HPDE6-E6E7 (cell line): Measurements from ENCODE around the gene DOCK2.

Experiments
- DNase-seq: peaks from one replicate; pipeline ENCODE4 v3.0.0; 2011; ENCODE audit warnings: missing footprints; ENCODE audit errors: extremely low spot score

DOCK2 gene

GRCh38 chr5:169988947-169989346, 351.9 kb downstream of the DOCK2 start:
- no peak for DNase-seq

GRCh38 chr5:169989365-169989764, 352.3 kb downstream of the DOCK2 start:
- DNase-seq: no peak

GRCh38 chr5:169991115-169991869, 354.2 kb downstream of the DOCK2 start:
- DNase-seq: no peak

- DNase-seq: no peak
Observed at GRCh38 chr5:169992789-169993484, 355.9 kb downstream of the DOCK2 start.

DNA sequence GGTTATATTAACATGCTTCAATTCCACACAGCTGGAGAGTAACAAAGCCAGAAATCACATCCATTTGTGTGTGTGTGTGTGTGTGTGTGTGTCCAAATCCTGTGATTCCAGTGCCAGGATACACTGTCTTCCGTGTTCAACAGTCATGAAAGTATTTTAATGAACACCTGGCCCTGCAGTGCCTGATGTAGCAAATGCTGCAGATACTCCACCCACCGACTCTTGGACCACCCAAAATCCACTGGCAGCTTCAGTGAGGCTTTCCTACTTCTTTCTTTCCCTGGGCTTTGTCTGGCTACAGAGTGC, 356.4 kb downstream of the DOCK2 start:
- no peak for DNase-seq

GRCh38 chr5:169997798-169998197, 360.7 kb downstream of the DOCK2 start:
- DNase-seq: no peak

DNA sequence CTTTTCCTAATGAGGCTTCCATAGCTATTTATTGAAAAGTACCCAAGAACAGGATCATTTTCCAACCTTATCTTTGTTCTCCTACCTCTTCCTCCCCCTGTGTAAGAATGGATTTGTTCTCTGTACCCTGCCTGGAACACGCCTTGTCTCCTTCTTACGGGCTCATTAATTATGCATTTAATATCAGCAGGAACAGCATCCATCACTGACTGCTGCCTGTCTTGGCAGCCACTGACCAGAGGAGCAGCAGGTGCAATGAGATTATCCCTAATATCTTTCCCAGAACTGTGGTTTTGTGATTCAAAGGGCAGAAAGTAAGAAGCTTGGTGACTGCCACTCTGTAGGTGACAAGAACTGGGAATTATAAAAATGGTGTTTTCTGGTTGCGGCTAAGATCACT, 362.5 kb downstream of the DOCK2 start:
- DNase-seq: no peak

DNA sequence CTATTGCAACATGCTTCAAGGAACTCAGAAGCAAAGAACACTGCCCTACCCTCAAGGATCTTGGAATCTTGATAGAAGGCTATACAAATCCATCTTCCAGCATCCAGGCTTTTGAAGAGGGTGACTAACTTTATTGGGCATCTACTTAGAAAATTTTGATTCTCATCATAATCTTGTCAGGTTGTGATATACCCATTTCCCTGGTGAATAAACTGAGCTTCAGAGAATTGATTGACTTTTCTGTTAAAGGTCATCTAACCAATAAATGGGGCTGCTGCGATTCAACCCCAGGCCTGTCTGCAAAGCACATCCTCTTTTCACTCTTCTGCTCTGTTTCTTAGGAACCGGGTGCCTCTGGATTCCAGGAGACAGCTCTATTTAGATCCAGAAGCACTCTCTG, 363.1 kb downstream of the DOCK2 start:
- no peak for DNase-seq

GRCh38 chr5:170006021-170006420, 368.9 kb downstream of the DOCK2 start:
- DNase-seq: no peak

GRCh38 chr5:170008376-170008775, 371.3 kb downstream of the DOCK2 start:
- DNase-seq: no peak

- no peak for DNase-seq
Observed at GRCh38 chr5:170010595-170010994, 373.5 kb downstream of the DOCK2 start.

GRCh38 chr5:170011751-170012150, 374.7 kb downstream of the DOCK2 start:
- no peak for DNase-seq

- DNase-seq: no peak
Observed at GRCh38 chr5:170012622-170013021, 375.5 kb downstream of the DOCK2 start.

DNA sequence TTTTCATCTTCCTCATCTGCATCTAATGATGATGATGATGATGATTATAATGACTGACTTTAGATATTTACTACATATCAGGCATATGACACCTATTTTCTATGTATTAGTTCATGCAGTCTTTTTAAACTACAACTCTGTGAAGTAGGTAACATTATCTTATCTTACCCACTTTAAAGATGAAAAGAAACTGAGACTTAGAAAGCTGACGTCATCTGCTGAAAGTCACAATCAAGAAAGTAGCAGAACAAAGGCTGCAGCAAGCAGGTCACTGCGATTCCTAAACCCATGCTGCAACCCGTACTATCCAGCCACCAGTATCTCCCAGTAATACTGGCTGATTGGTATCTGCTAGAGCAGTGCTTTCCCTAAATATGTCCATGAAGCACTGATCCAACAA, 383.3 kb downstream of the DOCK2 start:
- DNase-seq: no peak

DNA sequence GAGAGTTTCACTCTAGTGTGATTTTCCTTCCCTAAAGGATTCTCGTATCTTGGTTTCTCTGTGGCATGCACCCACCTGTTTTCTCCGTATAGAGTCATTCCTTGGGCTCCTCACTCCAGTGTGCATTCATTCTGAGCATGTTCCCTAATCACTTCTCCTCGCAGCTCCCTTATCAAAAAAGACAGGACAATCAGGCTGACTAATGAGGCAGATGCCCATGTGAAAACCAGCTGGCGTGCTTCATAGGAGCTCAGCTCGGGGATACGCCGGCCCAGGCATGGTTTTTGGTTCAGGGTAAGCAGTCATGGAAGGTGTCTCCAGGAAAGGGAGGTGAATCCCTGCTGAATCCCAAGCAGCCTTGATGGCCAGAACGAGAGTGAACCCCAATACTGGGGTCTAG, 384.4 kb downstream of the DOCK2 start:
- no peak for DNase-seq

DNA sequence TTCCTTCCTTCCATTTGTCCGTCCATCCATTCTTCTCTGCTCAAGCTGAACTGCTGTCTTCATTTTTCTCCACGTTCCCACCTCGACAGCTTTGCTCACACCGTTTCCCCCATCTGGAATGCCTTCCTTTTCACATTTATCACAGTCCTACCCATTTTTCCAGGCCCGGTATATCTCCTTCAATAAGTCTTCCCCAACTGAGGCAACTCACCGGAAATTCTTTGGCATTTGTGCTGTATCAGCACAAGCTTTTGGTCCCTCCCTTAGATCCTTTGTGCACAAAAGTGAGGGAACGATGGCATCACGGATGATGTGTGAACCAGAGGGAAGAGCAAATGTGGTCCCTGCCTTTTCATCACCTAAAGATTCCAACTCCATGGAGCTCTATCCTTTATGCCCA, 388.8 kb downstream of the DOCK2 start:
- no peak for DNase-seq

DNA sequence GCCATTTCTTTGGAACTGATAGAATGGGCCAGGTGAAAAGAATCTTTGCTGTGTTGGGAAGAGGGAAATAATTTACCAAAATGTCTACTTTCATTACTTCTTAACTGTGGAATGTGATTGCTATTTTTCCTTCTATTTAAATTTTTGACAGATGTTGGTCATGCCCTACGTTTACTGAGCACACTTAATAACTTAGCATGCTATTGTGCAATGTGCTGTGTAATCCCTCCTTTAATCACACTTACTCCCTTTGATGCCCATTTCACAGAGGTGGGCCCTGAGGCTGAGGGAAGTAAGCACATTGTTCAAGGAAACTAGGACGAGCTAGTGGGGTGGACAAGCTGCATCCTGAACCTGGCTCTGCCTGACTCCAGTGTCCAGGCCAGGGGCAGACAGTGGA, 391.0 kb downstream of the DOCK2 start:
- DNase-seq: no peak

DNA sequence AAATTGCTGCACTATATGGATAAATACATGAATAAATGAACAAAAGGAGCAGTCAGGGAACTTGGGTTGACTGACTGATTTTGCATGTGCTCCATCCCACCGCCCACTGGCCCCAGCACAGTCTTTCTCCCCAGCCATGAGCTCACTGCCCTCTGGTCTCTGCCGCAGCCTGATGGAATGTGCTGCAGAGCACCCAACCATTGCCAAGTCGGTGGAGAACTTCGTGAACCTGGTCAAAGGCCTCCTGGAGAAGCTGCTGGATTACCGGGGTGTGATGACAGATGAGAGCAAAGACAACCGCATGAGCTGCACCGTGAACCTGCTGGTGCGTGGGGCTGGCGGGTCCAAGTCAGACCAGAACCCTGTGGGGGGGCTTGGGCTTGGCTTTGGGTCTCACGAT, 397.2 kb downstream of the DOCK2 start:
- DNase-seq: no peak

GRCh38 chr5:170038241-170038640, 401.2 kb downstream of the DOCK2 start:
- no peak for DNase-seq

- no peak for DNase-seq
Observed at GRCh38 chr5:170039830-170040229, 402.8 kb downstream of the DOCK2 start.

DNA sequence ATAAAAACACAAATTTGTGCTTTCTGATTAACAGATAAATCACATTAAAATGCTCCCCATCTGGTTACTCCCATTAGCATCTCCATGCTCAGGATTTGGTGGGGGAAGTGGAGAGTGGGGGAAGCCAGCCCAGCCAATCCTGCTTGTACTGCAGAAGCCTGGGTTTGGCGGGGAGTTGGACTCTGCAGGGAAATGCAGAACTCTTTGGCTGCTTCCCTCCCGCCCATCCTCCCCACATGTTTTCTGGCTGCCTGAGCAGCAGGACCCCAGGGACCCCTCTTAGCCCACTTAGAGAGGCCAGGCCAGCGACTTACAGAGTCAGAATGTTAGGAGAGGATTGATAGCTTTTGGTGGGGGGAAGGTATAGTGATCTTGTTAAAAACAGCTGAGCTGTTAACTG, 409.2 kb downstream of the DOCK2 start:
- DNase-seq: no peak

DNA sequence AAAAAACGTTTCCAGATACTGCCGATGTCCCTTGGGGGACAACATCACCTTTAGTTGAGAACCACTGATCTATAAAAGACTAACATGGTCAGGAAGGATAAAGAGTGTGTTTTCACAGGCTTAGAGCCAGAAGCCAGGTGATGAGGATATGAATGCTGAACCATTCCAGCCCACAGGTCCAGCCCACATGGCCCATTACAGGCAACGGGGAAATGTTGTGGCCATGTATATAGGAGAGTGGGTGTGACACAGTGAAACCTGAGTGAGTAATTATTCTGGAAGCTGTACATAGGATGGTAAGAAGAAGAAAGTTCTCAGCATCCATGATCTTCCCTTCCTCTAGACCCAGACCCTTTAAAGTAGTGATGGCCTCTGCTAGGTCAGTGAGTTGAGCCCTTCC, 412.6 kb downstream of the DOCK2 start:
- no peak for DNase-seq

DNA sequence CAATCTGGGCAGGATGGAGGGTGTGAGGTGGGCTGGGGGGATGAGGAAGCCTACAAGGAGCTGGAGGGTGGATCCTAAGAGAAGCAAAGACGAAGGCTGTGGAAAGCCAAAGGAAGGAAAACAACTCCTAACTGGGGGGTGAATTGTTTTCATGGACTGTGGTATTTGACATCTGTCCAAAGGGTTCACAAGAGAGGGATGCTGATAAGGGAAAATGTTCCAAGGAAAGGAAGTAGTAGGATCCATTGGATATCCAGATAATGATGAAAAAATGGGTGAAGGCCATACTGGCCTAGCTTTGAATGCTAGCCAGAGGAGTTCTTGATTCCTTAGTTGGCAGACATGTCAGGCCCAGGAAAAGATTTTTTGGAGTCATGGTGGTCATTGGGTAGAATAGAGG, 416.8 kb downstream of the DOCK2 start:
- no peak for DNase-seq

DNA sequence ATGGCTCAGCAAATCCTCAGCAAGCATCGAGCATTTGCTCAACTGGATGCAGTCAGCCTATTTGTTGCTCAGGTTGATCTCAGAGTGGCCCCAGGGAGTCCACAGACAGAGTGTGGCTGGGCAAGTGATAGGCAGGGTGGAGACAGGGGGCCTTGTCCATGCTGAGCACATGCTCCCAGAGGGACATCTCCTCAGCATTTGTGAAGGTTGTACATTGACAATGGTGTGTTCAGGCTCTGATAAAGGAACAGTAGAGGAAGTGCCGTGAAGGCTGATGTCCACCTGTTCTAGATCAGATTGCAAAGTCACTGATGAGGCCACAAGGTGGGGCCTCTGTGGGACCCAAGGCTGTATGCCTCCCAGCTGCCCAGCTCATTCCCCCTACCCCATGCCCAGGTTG, 418.5 kb downstream of the DOCK2 start:
- DNase-seq: no peak
